ENCODE data around the gene KRT32. TPM values are rescaled to one million over a fixed set of nuclear protein-coding genes. Genes with fewer than 3 reads are reported as not detected.

Gene KRT32
- total RNA-seq, 1 donor from 2014 or later: not detected

DNA sequence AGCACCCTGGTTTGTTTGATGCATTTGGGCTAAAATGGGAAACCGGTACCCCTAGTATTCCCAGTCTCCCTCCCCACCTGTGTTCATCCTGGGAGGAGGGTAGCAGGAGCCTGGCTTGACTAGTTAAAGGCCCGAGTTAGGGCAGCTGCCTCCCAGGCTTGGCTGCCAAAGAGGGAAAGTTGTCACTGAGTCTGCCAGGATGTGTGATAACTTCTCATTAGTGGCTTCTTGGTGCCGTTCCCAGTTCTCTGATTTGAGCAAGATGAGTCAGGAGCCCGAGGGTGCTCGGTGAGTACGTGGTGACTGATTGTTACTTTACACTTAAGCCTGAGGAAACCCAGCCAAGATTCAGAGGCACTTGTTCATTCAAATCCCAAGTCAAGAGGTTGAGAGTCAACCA, 2.5 kb downstream of the KRT32 start:
- H3K27me3 ChIP-seq: no peaks in the 10 kb centered on the region
- peaks cover 36% of the 10 kb centered on the region for H3K4me1 ChIP-seq
- H3K9me3 ChIP-seq: no peaks in the 10 kb centered on the region
- no peak for DNase-seq (ENCODE audit: extremely low spot score in 2 of 2)
- no peaks in the 10 kb centered on the region for H3K36me3 ChIP-seq
- no peak overlapping the region for H3K4me3 ChIP-seq
- H3K27ac ChIP-seq: no peak overlapping the region
- intact Hi-C loops (cut with DNase I): no loop called here
- no peak for TF ChIP-seq POLR2A (IDR thresholded peaks at IDR 0.05)
- TF ChIP-seq POLR2AphosphoS5 (IDR thresholded peaks at IDR 0.05; ENCODE audit: insufficient read depth in 1 of 2, low read depth in 1 of 2): peak in 1 of 2 donors; percentile 81
- TF ChIP-seq, protein P1, sequence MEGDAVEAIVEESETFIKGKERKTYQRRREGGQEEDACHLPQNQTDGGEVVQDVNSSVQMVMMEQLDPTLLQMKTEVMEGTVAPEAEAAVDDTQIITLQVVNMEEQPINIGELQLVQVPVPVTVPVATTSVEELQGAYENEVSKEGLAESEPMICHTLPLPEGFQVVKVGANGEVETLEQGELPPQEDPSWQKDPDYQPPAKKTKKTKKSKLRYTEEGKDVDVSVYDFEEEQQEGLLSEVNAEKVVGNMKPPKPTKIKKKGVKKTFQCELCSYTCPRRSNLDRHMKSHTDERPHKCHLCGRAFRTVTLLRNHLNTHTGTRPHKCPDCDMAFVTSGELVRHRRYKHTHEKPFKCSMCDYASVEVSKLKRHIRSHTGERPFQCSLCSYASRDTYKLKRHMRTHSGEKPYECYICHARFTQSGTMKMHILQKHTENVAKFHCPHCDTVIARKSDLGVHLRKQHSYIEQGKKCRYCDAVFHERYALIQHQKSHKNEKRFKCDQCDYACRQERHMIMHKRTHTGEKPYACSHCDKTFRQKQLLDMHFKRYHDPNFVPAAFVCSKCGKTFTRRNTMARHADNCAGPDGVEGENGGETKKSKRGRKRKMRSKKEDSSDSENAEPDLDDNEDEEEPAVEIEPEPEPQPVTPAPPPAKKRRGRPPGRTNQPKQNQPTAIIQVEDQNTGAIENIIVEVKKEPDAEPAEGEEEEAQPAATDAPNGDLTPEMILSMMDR (IDR thresholded peaks at IDR 0.05): no peak

DNA sequence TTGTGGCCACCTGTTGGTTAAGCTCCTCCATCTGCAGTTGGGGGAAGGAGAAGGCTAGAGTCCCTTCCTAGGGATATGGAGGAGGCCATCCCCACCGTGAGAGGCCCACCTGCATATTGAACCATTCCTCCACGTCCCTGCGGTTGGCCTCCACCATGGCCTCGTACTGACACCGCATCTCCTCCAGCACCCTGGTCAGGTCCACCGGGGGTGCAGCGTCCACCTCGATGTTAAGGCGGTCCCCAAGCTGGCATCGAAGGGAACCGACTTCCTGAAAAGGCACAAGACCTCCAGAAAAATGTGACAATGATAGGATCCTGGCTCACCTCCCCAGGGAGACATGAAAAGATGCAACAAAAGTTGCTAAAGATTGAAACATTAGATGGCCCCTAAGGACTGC, 3.0 kb downstream of the KRT32 start:
- Histone ChIP-seq H3K4me3 (no peak overlapping the region), H3K27me3 (no peaks in the 10 kb centered on the region), H3K36me3 (no peaks in the 10 kb centered on the region), H3K9me3 (no peaks in the 10 kb centered on the region), H3K27ac (no peak overlapping the region), H3K4me1 (peaks cover 36% of the 10 kb centered on the region)
- DNase-seq (ENCODE audit: extremely low spot score in 2 of 2): no peak
- TF ChIP-seq, protein P1 (IDR thresholded peaks at IDR 0.05): no peak
- TF ChIP-seq POLR2A (IDR thresholded peaks at IDR 0.05) (no peak), POLR2AphosphoS5 (IDR thresholded peaks at IDR 0.05; ENCODE audit: insufficient read depth in 1 of 2, low read depth in 1 of 2) (no peak)
- intact Hi-C loops (cut with DNase I): no loop called here

DNA sequence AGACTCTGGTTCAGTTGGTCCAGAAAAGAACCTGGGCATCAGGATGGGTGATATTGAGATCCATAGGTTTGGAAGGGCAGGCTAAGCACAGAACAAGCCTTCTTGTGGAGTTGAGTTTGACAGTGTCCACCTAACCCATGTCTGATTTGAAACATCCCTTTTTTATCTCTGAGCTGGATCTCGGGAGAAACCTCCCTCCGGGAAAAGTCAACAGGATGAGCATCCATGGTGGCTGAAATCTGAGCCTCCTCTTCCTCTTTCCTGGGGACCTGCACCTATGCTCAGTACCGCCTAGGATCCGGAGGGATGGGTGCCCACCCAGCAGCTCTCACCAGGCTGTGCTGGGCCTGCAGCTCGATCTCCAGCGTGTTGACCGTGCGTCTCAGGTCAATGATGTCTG, 3.4 kb downstream of the KRT32 start:
- Histone ChIP-seq H3K36me3 (no peaks in the 10 kb centered on the region), H3K4me1 (peaks cover 36% of the 10 kb centered on the region), H3K27me3 (no peaks in the 10 kb centered on the region), H3K9me3 (no peaks in the 10 kb centered on the region), H3K27ac (no peak overlapping the region), H3K4me3 (no peak overlapping the region)
- TF ChIP-seq POLR2A (IDR thresholded peaks at IDR 0.05): no peak
- no peak for TF ChIP-seq POLR2AphosphoS5 (IDR thresholded peaks at IDR 0.05; ENCODE audit: insufficient read depth in 1 of 2, low read depth in 1 of 2)
- TF ChIP-seq, protein P1 (IDR thresholded peaks at IDR 0.05): no peak
- intact Hi-C loops (cut with DNase I): no loop called here
- DNase-seq (ENCODE audit: extremely low spot score in 2 of 2): no peak

DNA sequence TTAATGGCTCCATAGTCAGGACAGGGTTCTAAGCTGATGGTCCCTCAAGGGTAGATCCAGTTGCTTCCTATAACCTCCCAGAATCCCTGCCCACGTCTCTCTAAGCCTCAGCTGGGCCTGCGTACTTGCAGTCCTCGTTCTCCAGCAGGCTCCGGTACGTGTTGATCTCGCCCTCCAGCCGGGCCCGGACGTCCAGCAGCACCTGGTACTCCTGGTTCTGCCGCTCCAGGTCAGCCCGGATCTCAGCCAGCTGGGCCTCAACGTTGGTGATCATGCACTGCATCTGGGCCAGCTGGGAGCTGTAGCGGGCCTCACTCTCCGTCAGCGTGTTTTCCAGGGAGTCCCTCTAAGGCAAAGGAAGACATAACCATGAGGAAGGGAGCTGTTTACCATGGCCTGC, 4.5 kb downstream of the KRT32 start:
- H3K4me3 ChIP-seq: no peak overlapping the region
- no peak overlapping the region for H3K27ac ChIP-seq
- no peak for TF ChIP-seq POLR2A (IDR thresholded peaks at IDR 0.05)
- DNase-seq (ENCODE audit: extremely low spot score in 2 of 2): no peak
- no peaks in the 10 kb centered on the region for H3K9me3 ChIP-seq
- peaks cover 41% of the 10 kb centered on the region for H3K4me1 ChIP-seq
- H3K36me3 ChIP-seq: no peaks in the 10 kb centered on the region
- H3K27me3 ChIP-seq: no peaks in the 10 kb centered on the region
- intact Hi-C loops (cut with DNase I): no loop called here

DNA sequence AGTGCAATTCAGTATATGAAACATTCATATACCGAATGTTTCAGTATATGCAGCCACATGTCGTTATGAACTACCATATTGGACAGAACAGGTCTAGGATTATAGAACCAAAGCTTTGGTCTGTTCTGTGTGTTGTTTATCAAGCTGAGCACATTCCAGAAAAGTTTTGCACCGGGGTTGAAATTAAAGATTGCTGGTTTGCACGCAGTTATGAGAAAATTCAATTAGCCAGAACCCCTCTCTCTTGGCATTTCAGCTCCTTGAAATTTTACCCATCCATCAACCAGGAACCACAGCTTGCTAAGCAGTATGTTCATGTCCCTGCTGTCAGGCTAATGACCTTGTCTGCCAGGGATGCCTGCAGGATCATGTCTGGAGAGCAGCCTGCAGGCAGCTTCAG, 9.5 kb downstream of the KRT32 start:
- intact Hi-C loops (cut with DNase I): no loop called here
- no peaks in the 10 kb centered on the region for H3K27me3 ChIP-seq
- H3K36me3 ChIP-seq: no peaks in the 10 kb centered on the region
- TF ChIP-seq POLR2A (IDR thresholded peaks at IDR 0.05) (no peak), POLR2AphosphoS5 (IDR thresholded peaks at IDR 0.05; ENCODE audit: insufficient read depth in 1 of 2, low read depth in 1 of 2) (peak in 1 of 2 donors; percentile 41)
- TF ChIP-seq, protein P1 (IDR thresholded peaks at IDR 0.05): no peak
- no peak overlapping the region for H3K4me3 ChIP-seq
- no peaks in the 10 kb centered on the region for H3K9me3 ChIP-seq
- no peak overlapping the region for H3K27ac ChIP-seq
- no peak for DNase-seq (ENCODE audit: extremely low spot score in 2 of 2)
- peaks cover 36% of the 10 kb centered on the region for H3K4me1 ChIP-seq

DNA sequence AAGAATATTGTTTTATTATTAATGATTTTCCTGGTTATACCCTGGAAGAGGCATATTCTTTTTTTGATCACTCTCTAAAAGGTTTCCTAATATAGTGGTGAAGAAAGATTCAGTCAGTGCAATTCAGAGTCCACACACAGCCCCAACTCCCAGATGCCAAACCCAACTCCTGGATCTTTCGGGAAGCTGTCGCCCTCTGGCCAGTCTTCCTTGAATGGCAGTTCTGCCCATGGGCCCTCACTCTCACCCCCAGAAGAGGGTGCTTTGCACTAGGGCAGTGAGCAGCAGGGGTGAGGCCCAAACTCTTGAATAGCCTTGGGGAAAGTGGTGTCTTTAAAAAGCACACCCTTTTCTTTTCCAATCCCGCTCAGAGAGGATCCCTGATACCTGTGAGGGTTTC, 11.0 kb downstream of the KRT32 start:
- no peak for TF ChIP-seq POLR2AphosphoS5 (IDR thresholded peaks at IDR 0.05; ENCODE audit: insufficient read depth in 1 of 2, low read depth in 1 of 2)
- H3K4me1 ChIP-seq: peaks cover 36% of the 10 kb centered on the region
- H3K27me3 ChIP-seq: no peaks in the 10 kb centered on the region
- H3K36me3 ChIP-seq: no peaks in the 10 kb centered on the region
- H3K27ac ChIP-seq: no peak overlapping the region
- no peak for DNase-seq (ENCODE audit: extremely low spot score in 2 of 2)
- intact Hi-C loops (cut with DNase I): no loop called here
- no peak overlapping the region for H3K4me3 ChIP-seq
- H3K9me3 ChIP-seq: no peaks in the 10 kb centered on the region

All from vagina (tissue), 2 donors.